Fibroblast of skin of back (primary cell): ENCODE results near the gene CENPVL3. TPM values are rescaled to one million over a fixed set of nuclear protein-coding genes. Genes with fewer than 3 reads are reported as not detected.
"Not testable (repeated sequence)": the region's sequence is repeated elsewhere in the genome, so short reads cannot be mapped to it uniquely, and the experiment has no call there.

Experiments used
- DNase-seq: peaks from one replicate; pipeline ENCODE4 v3.0.0-alpha.2; 2013
- polyA plus RNA-seq, 2 experiments: library from polyadenylated mRNA; unstranded; fragments of 120-200 nt; gene quantifications; one replicate each; pipeline ENCODE4 v1.2.1, GENCODE V29; 2013; ENCODE audit not compliant: insufficient read length in 2 of 2

The CENPVL3 gene
- polyA plus RNA-seq (2013, experiment 1 of 2; ENCODE audit: insufficient read length): 0.10 TPM
- not detected for polyA plus RNA-seq (2013, experiment 2 of 2; ENCODE audit: insufficient read length)

- DNase-seq: peak; percentile 7
These were observed at the start of gene CENPVL3 for GRCh38 chrX:51618241-51619155. CENPVL3 (minus strand) TSS chrX:51618912; CDS start chrX:51618873, 39 bp downstream.

GRCh38 chrX:51665981-51666380, 47.3 kb upstream of the CENPVL3 start:
- DNase-seq: no peak

- no peak for DNase-seq
These were observed 24.7 kb upstream of the CENPVL3 start for GRCh38 chrX:51643377-51643776.

- DNase-seq: peak; percentile 49
These were observed 22.8 kb upstream of the CENPVL3 start for GRCh38 chrX:51641421-51642021.

GRCh38 chrX:51636511-51636910, 17.8 kb upstream of the CENPVL3 start:
- DNase-seq: not testable (repeated sequence)

- peak; percentile 46 for DNase-seq
These were observed 4.2 kb downstream of the CENPVL3 start for GRCh38 chrX:51614353-51615012.

- DNase-seq: peak; percentile 77
These were observed 9.9 kb downstream of the CENPVL3 start for GRCh38 chrX:51608766-51609165.

- peak; percentile 45 for DNase-seq
These were observed 10.6 kb downstream of the CENPVL3 start for GRCh38 chrX:51608126-51608525.

GRCh38 chrX:51606446-51606845, 12.3 kb downstream of the CENPVL3 start:
- DNase-seq: no peak

- no peak for DNase-seq
These were observed 19.8 kb downstream of the CENPVL3 start for GRCh38 chrX:51598899-51599298.

GRCh38 chrX:51571874-51572273, 46.8 kb downstream of the CENPVL3 start:
- DNase-seq: no peak

GRCh38 chrX:51569561-51569960, 49.2 kb downstream of the CENPVL3 start:
- DNase-seq: no peak

GRCh38 chrX:51568586-51568985, 50.1 kb downstream of the CENPVL3 start:
- peak; percentile 88 for DNase-seq
